ACHN (cell line): ENCODE results near the gene TRIM33.

Source experiments
- DNase-seq: peaks from one replicate; pipeline ENCODE4 v3.0.0-alpha.2; 2015
- in situ Hi-C: cut with HindIII; loops from 2 replicates; pipeline ENCODE4 v1.10.0; 2017; ENCODE audit warnings: low sequenced_read_pairs, low pct_ligation_motif_present, low pct_unique_long_range_greater_than_20kb

Gene TRIM33

GRCh38 chr1:114346480-114347029 is 164.4 kb downstream of the TRIM33 start:
- in situ Hi-C loops, result no loop called here
- DNase-seq, result peak; percentile 89

GRCh38 chr1:114345930-114346479 is 165.0 kb downstream of the TRIM33 start:
- no peak for DNase-seq
- in situ Hi-C loops, result no loop called here

GRCh38 chr1:114344656-114345055 is 166.3 kb downstream of the TRIM33 start:
- no peak for DNase-seq
- in situ Hi-C loops, result no loop called here
